Retinal pigment epithelial cell (primary cell): ENCODE results near the gene F10.

ENCODE experiments used
- DNase-seq: peaks from one replicate; pipeline ENCODE4 v3.0.0-alpha.2; 2010; ENCODE audit warnings: low read depth
- H3K4me3 ChIP-seq: 2 replicates; pipeline ENCODE4 v1.5.1; 2011; ENCODE audit warnings: mild to moderate bottlenecking, low read length, control low read depth, moderate library complexity
- TF ChIP-seq, protein P1 (sequence below): conservative IDR thresholded peaks from 2 replicates; pipeline ENCODE4 v1.5.1; 2011; ENCODE audit warnings: low read depth, low read length, control low read depth, inconsistent platforms

F10 gene

DNA sequence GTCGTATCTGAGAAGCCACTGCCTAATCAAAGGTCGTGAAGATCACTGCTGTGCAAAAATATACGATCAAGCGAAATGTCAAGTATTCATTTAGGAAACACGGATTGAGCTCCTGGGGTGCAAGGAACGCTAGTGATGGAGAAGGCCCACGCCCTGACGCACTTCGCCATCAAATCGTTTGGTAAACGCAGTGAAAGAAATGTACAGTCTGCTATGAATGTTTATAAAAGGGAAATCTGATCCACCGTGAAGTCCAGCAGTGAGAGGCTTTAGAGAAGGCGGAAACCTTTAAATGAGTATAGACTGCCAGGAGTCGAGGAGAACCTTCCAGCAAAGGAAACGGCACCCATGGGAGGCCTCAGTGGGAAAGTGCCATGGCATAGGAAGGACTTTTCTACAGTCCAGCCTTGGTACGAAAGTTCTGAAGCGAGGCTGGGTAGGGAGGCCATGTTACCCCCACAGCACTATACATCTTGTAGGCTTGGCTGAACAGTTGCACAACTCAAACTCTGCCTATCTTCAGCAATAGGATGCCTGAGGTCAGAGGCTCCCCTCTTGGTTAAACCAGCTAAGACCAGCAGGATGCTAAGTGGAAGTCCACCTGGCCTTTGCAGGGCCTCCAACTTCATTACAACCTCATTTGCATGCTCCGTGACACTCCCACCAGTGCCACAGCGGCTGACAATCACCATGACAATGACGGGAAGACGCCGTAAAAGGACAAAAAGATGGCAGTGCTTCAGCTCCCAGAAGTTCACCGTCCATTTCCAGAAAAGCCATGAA, 65.5 kb downstream of the F10 start:
- TF ChIP-seq, protein P1, sequence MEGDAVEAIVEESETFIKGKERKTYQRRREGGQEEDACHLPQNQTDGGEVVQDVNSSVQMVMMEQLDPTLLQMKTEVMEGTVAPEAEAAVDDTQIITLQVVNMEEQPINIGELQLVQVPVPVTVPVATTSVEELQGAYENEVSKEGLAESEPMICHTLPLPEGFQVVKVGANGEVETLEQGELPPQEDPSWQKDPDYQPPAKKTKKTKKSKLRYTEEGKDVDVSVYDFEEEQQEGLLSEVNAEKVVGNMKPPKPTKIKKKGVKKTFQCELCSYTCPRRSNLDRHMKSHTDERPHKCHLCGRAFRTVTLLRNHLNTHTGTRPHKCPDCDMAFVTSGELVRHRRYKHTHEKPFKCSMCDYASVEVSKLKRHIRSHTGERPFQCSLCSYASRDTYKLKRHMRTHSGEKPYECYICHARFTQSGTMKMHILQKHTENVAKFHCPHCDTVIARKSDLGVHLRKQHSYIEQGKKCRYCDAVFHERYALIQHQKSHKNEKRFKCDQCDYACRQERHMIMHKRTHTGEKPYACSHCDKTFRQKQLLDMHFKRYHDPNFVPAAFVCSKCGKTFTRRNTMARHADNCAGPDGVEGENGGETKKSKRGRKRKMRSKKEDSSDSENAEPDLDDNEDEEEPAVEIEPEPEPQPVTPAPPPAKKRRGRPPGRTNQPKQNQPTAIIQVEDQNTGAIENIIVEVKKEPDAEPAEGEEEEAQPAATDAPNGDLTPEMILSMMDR = no peak
- no peak for DNase-seq

DNA sequence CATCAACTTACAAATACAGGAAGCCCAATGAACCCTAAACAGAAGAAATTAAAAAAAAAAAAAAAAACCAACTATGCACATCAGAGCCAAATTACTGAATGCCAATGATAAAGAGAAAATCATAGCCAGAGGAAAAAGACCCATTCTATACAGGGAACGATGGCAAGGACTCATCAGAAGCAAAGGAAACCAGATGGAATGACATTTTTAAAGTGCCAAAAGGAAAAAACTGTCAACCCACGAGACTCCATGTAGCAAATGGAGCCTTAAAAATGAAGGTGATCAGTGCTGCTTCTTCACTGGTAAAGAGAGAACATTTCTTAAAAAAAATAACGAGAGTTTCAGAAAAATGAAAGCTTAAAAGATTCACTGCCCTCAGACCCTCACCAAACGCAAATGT, 67.6 kb downstream of the F10 start:
- H3K4me3 ChIP-seq = no peak overlapping the region
- TF ChIP-seq, protein P1 = no peak

More for the DNA sequence above, 65.5 kb downstream of the F10 start:
- H3K4me3 ChIP-seq = no peak overlapping the region

DNA sequence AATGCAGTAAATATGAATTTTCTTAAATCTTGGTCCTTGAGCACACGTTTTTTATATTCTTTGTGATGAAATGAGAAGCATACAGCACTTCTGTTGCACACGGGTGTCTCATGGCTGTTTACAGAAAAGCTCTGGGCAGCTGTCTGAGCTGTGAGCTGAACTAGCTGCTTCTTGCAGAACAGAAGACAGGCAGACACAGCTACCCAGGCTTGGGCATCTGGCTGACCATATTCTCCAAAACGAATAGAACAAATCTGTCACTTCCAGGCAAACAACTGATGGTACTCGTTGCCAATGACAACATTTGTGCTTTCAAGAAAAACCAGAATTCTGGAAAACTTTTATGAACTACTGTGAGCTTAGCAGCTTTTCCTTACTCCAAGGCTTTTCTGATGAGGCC, 69.7 kb downstream of the F10 start:
- TF ChIP-seq, protein P1 = no peak
- no peak overlapping the region for H3K4me3 ChIP-seq
- DNase-seq = no peak

More for the DNA sequence above, 67.6 kb downstream of the F10 start:
- no peak for DNase-seq

DNA sequence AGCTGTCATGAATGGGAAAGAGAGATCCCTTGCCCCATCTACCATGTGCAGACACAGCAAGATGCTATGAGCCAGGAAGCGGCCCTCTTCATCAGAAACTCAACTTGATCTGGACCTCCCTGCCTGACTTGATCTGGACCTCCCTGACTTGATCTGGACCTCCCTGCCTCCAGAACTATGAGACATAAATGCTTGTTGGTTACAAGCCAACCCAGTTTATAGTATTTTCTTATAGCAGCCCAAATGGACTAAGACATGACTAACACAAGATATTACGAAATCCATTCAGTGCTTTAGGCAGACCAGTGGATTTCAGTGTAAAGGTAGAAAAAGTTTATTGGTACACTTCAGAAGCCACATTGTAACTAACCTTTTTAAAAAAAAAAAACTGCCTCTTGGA, 70.3 kb downstream of the F10 start:
- TF ChIP-seq, protein P1 = no peak
- no peak for DNase-seq
- H3K4me3 ChIP-seq = no peak overlapping the region

DNA sequence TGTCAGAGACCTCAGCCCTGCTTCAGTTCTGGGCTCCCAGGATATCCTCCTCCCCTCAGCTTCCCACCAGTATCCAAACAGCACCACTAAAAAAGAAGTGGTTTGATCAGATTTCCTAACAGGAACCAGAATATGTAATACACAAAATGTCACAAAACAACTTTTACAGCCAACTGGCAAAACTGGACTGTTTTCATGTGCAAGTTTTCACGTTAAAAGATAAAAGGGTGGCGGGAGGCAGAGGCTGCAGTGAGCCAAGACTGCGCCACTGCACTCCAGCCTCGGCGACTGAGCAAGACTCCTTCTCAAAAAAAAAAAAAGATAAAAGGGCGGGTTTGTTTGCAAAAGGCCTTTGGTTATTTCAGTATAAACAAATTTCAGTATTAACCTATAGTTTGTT, 72.8 kb downstream of the F10 start:
- TF ChIP-seq, protein P1 = no peak
- DNase-seq = no peak
- no peak overlapping the region for H3K4me3 ChIP-seq

DNA sequence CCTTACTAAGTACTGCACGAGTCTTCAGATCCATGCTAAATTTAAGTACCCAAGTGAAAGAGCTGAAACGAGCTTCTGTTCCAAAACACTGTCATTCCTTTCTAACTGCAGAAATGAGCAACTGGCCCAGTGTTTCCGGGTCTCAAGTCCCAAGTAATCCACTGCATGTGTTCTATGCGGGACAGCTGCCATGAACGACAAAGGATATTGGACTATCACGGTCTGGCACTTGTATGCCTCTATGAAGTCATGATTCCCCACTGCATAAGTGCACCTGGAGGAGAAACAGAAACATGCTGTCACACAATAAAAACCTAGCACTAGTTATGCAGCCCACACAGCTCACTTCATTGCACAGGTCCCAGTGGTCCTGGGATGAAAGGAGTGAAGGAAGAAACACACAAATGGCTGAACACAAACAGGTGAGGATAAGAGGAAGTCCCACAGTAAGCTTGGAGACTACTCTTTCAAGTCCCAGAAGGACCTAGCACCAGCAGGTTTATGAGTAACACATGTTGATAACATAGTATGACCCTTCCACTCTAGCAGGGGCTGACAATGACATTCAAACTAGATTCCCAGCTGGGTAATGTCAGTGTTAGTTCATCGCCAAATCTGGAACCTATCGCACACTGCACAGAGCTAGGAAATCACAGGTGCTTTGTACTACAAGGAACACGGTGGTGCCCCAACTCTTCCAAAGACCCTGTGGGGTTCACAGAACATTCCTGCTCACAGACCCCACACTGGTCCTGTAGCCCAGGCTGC, 74.6 kb downstream of the F10 start:
- H3K4me3 ChIP-seq = no peak overlapping the region
- TF ChIP-seq, protein P1 = no peak
- no peak for DNase-seq
